Lower lobe of right lung (tissue), 2 donors: Measurements from ENCODE around the gene POU2F1. TPM values are rescaled to one million over a fixed set of nuclear protein-coding genes. Genes with fewer than 3 reads are reported as not detected.
"Not testable (repeated sequence)": the region's sequence is repeated elsewhere in the genome, so short reads cannot be mapped to it uniquely, and the experiment has no call there.

Source experiments
- ATAC-seq, 2 donors: fragments of 200-7000 bp; cut with Tn5 transposase; one replicate each; pipeline ENCODE4 v1.9.1; 2020 to 2022; ENCODE audit warnings: mild to moderate bottlenecking in 2 of 2, moderate library complexity in 2 of 2
- DNase-seq: peaks from one replicate; pipeline ENCODE4 v3.0.0-alpha.2; 2020
- H3K27ac ChIP-seq: fragments of 200-600 bp; one replicate; pipeline ENCODE4 v1.8.0; 2022
- H3K27me3 ChIP-seq: fragments of 200-600 bp; one replicate; pipeline ENCODE4 v1.8.0; 2022; ENCODE audit warnings: low read depth
- H3K36me3 ChIP-seq: fragments of 200-600 bp; one replicate; pipeline ENCODE4 v1.8.0; 2022; ENCODE audit warnings: mild to moderate bottlenecking
- H3K4me1 ChIP-seq: fragments of 200-600 bp; one replicate; pipeline ENCODE4 v1.8.0; 2022
- H3K4me3 ChIP-seq: fragments of 200-600 bp; one replicate; pipeline ENCODE4 v1.8.0; 2022; ENCODE audit warnings: mild to moderate bottlenecking
- H3K9me3 ChIP-seq: fragments of 200-600 bp; one replicate; pipeline ENCODE4 v1.8.0; 2022
- intact Hi-C: fragments of 100-400 bp; cut with DNase I; formaldehyde crosslinking; loops from one replicate; pipeline ENCODE4 v1.11.0; 2022
- total RNA-seq: library from RNA; stranded (reverse); fragmentation: NEBNext Ultra II Directional; extraction: Animal tissue kit (Norgen Biotek cat#: 25700); gene quantifications from one replicate; pipeline ENCODE4 v1.2.1, GENCODE V29; 2021
- TF ChIP-seq, protein P1 (sequence below): fragments of 200-600 bp; IDR thresholded peaks from one replicate; pipeline ENCODE4 v1.8.0; 2022; ENCODE audit warnings: antibody characterized with exemption, mild to moderate bottlenecking
- donor health status: DM: no; HTN: yes; CAD: no; lungs with severe emphysema.

The POU2F1 gene
- total RNA-seq, 1 donor from 2014 or later, result 20.1 TPM

DNA sequence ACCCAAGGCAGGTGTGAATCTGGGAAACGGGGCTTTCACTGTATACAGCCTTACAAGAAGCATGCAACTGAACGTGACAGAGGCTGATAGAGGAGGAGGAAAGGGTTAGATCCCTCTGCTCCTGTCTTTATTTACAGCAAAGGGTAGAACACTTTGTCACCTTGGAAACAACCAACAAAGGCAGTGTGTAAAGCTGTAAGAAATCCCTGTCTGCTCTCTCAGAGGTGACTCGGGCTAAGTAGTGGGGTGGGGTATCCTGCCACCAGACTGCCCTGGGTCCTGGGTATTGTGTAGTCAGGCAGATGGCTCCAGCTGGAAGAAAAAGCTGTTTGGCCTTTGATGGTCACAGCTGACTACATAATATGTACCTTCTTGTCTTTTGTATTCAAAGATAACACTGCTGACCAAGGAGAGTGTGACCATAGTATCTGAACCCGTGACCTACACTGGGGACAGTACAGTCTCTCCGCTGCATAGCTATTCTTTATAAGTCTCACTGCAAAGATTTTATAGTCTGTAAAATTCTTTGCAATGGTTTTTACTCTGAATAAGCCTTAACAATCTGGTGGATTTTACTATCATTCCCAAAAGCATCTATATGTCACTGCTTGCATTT, 22.1 kb upstream of the POU2F1 start:
- no peaks in the 10 kb centered on the region for H3K9me3 ChIP-seq
- intact Hi-C loops, result no loop called here
- no peak overlapping the region for H3K27ac ChIP-seq
- no peaks in the 10 kb centered on the region for H3K36me3 ChIP-seq
- ATAC-seq, result no peak
- DNase-seq, result no peak
- H3K4me1 ChIP-seq, result no peaks in the 10 kb centered on the region
- TF ChIP-seq, protein P1, sequence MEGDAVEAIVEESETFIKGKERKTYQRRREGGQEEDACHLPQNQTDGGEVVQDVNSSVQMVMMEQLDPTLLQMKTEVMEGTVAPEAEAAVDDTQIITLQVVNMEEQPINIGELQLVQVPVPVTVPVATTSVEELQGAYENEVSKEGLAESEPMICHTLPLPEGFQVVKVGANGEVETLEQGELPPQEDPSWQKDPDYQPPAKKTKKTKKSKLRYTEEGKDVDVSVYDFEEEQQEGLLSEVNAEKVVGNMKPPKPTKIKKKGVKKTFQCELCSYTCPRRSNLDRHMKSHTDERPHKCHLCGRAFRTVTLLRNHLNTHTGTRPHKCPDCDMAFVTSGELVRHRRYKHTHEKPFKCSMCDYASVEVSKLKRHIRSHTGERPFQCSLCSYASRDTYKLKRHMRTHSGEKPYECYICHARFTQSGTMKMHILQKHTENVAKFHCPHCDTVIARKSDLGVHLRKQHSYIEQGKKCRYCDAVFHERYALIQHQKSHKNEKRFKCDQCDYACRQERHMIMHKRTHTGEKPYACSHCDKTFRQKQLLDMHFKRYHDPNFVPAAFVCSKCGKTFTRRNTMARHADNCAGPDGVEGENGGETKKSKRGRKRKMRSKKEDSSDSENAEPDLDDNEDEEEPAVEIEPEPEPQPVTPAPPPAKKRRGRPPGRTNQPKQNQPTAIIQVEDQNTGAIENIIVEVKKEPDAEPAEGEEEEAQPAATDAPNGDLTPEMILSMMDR, result no peak
- H3K27me3 ChIP-seq, result no peaks in the 10 kb centered on the region
- no peak overlapping the region for H3K4me3 ChIP-seq

DNA sequence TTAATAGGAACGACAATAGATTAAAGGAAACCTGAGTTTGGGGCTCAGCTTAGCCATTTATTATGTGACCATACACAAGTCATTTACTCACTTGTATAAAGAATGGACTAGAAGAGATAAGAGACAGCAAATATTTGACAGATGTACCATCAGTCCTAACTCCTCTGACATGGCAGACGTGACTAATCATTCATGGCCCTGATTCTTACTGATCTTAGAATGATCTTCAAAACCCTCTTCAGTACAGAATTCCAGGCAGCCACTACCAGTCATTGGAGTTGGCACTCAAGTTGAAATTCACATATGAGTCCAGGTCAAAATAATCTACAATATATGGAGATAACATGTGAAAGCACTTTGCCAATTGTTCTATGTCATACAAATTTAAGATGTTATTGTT, 21.0 kb upstream of the POU2F1 start:
- H3K27me3 ChIP-seq, result no peaks in the 10 kb centered on the region
- no peak overlapping the region for H3K4me3 ChIP-seq
- intact Hi-C loops, result no loop called here
- no peak for DNase-seq
- no peak for ATAC-seq
- no peaks in the 10 kb centered on the region for H3K4me1 ChIP-seq
- H3K27ac ChIP-seq, result no peak overlapping the region
- no peaks in the 10 kb centered on the region for H3K36me3 ChIP-seq
- TF ChIP-seq, protein P1, result no peak
- no peaks in the 10 kb centered on the region for H3K9me3 ChIP-seq

DNA sequence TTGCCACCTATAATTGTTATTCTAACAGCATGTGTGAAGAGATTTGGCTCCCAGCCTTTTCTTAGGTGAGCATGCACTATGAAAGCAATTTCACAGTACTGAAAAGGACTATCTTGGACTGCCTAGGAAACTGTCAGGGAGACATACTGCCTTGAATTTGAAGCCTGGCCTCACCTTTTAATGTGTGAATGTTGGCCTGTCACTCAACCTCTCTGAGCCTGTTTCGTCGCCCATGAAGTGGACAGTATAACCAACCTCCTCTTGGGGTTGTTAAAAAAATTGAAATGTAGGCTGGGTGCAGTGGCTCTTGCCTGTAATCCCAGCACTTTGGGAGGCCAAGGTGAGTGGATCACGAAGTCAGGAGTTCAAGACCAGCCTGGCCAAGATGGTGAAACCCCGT, 20.4 kb upstream of the POU2F1 start:
- TF ChIP-seq, protein P1, result no peak
- Histone ChIP-seq H3K27me3 (no peaks in the 10 kb centered on the region), H3K4me3 (no peak overlapping the region), H3K4me1 (no peaks in the 10 kb centered on the region), H3K27ac (no peak overlapping the region), H3K9me3 (no peaks in the 10 kb centered on the region), H3K36me3 (no peaks in the 10 kb centered on the region)
- intact Hi-C loops, result no loop called here
- ATAC-seq, result no peak
- DNase-seq, result no peak

DNA sequence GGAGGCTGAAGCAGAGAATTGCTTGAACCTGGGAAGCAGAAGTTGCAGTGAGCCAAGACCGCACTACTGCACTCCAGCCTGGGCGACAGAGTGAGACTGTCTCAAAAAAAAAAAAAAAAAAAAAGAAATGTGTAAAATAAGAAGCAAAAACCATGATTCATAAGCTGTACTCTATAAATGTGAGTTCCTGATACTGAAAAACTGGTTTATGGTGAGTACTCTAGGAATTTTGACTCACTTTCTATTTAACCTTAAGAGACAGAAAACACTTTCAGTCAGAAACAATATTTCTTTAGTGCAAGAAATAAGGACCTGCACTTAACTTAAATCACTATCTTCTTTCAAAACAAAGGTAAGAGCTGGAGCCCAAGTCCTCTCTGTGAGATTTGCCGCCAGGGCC, 19.9 kb upstream of the POU2F1 start:
- Histone ChIP-seq H3K9me3 (no peaks in the 10 kb centered on the region), H3K4me1 (no peaks in the 10 kb centered on the region), H3K27ac (no peak overlapping the region), H3K27me3 (no peaks in the 10 kb centered on the region), H3K4me3 (no peak overlapping the region), H3K36me3 (no peaks in the 10 kb centered on the region)
- intact Hi-C loops, result no loop called here
- ATAC-seq (no peak), DNase-seq (no peak)
- TF ChIP-seq, protein P1, result no peak

DNA sequence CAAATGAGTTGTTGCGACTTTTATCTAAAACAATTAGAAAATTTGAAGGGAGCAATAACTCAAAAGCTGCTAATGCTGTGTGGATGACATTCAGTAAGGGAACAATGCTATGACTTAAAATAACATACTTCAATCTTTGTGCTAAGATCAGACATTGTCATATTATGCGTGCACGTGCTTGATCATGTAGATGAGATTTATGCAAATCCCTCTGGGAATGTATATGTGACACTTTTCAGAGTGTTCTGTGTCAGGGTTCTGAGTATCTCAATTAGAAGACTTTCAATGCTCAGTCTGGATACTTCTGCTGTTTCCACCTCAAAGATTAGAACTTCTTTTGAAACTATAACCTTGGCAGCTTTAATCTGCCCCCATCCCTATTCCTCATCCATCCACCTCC, 18.6 kb upstream of the POU2F1 start:
- no peak for DNase-seq
- TF ChIP-seq, protein P1, result no peak
- no peaks in the 10 kb centered on the region for H3K9me3 ChIP-seq

DNA sequence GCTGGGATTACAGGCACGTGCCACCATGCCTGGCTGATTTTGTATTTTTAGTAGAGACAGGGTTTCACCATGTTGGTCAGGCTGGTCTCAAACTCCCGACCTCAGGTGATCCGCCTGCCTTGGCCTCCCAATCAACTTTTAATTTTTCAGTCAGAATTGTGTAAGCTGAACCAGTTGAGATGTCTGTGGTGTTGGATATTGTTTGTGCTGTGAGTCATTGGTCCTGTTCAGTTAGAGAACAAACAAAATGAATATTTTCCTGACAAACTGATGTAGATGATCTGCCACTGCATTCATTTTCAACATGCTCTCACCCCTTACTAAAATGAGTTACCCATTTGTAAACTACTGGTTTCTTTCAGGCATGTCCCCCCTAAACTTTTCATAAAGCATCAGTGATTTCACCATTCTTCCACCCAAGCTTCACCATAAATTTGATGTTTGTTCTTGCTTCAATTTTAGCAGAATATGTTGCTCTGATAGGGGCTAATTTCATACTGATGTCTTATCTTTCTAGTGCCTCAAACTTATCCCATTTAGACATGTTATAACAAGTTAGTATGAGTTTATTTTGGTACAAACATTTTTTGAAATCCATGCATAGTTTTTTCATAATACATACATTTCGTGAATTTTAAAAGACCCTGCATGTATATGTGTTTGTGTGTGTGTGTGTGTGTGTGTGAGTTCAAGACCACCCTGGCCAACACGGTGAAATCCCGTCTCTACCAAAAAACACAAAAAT, 15.2 kb upstream of the POU2F1 start:
- intact Hi-C loops, H3K27me3 ChIP-seq: not testable (repeated sequence)

More for the DNA sequence above, 18.6 kb upstream of the POU2F1 start:
- intact Hi-C loops, result no loop called here
- Histone ChIP-seq H3K27ac (no peak overlapping the region), H3K4me3 (no peak overlapping the region), H3K36me3 (no peaks in the 10 kb centered on the region), H3K27me3 (no peaks in the 10 kb centered on the region), H3K4me1 (no peaks in the 10 kb centered on the region)
- ATAC-seq, result no peak

More for the DNA sequence above, 15.2 kb upstream of the POU2F1 start:
- H3K4me1 ChIP-seq, DNase-seq, H3K36me3 ChIP-seq, H3K27ac ChIP-seq, H3K9me3 ChIP-seq, ATAC-seq, H3K4me3 ChIP-seq: not testable (repeated sequence)
